Stimulated activated CD8-positive, alpha-beta memory T cell treated with anti-CD3 and anti-CD28 coated beads, Interleukin-12 subunit alpha, Interleukin-12 subunit beta, amount 100 ng/mL, for 24 hours (primary cell): ENCODE measurements around the gene LRRC27.

ENCODE experiments used
- DNase-seq: peaks from one replicate; pipeline ENCODE4 v3.0.0-alpha.2; 2020; ENCODE audit errors: extremely low read depth

The LRRC27 gene

GRCh38 chr10:132357286-132358058 lies 25.5 kb downstream of the LRRC27 start:
- DNase-seq, result no peak

- no peak for DNase-seq
Observed at GRCh38 chr10:132359305-132360040, 27.5 kb downstream of the LRRC27 start.

GRCh38 chr10:132360766-132361447 lies 28.9 kb downstream of the LRRC27 start:
- DNase-seq, result no peak

- DNase-seq, result no peak
Observed at GRCh38 chr10:132361581-132362101, 29.6 kb downstream of the LRRC27 start.

- no peak for DNase-seq
Observed at GRCh38 chr10:132362151-132362611, 30.2 kb downstream of the LRRC27 start.

GRCh38 chr10:132363376-132363775 lies 31.4 kb downstream of the LRRC27 start:
- no peak for DNase-seq

- DNase-seq, result no peak
Observed at GRCh38 chr10:132363921-132364593, 32.1 kb downstream of the LRRC27 start.

- peak; percentile 39 for DNase-seq
Observed at GRCh38 chr10:132364594-132364970, 32.6 kb downstream of the LRRC27 start.

GRCh38 chr10:132365102-132365501 lies 33.1 kb downstream of the LRRC27 start:
- DNase-seq, result no peak

- DNase-seq, result no peak
Observed at GRCh38 chr10:132366006-132366405, 34.0 kb downstream of the LRRC27 start.

GRCh38 chr10:132366499-132366898 lies 34.5 kb downstream of the LRRC27 start:
- no peak for DNase-seq

GRCh38 chr10:132368391-132368790 lies 36.4 kb downstream of the LRRC27 start:
- no peak for DNase-seq

- DNase-seq, result no peak
Observed at GRCh38 chr10:132368881-132369635, 37.1 kb downstream of the LRRC27 start.

GRCh38 chr10:132369636-132370185 lies 37.7 kb downstream of the LRRC27 start:
- no peak for DNase-seq

GRCh38 chr10:132370426-132371340 lies 38.7 kb downstream of the LRRC27 start:
- DNase-seq, result no peak

GRCh38 chr10:132371641-132372081 lies 39.7 kb downstream of the LRRC27 start:
- DNase-seq, result no peak

- no peak for DNase-seq
Observed at GRCh38 chr10:132372516-132373095, 40.6 kb downstream of the LRRC27 start.

GRCh38 chr10:132373241-132373955 lies 41.4 kb downstream of the LRRC27 start:
- DNase-seq, result no peak
